SK-N-SH (cell line): ENCODE data around the gene SYNGR2. TPM values are rescaled to one million over a fixed set of nuclear protein-coding genes. Genes with fewer than 3 reads are reported as not detected.

Source experiments
- CTCF ChIA-PET: fragments of 300-600, 350-600 bp; formaldehyde crosslinking; extraction: SDS; loops from one replicate; lab custom pipeline; 2021; lab: Yijun Ruan, JAX
- POLR2A ChIA-PET: fragments of 350-600 bp; sonication (Branson Sonifier 250); formaldehyde crosslinking; extraction: SDS; loops from one replicate; lab custom pipeline; 2020; ENCODE audit warnings: antibody characterized with exemption, inconsistent platforms; lab: Yijun Ruan, JAX
- DNase-seq: peaks from one replicate; pipeline ENCODE4 v3.0.0; 2012
- H2AFZ ChIP-seq: fragments of 200-600 bp; sonication (generic); 2 replicates; pipeline ENCODE4 v1.8.1; 2016; ENCODE audit warnings: antibody characterized with exemption, mild to moderate bottlenecking, low read depth
- H3F3A ChIP-seq: fragments of 200-600 bp; sonication (generic); replicated peaks from 2 replicates; pipeline ENCODE3; 2016; ENCODE audit warnings: antibody characterized with exemption, mild to moderate bottlenecking; ENCODE audit not compliant: insufficient read depth
- H3K27ac ChIP-seq, 2 experiments: fragments of 200-500 bp in 1 of 2; fragments of 200-600 bp in 1 of 2; sonication (Bioruptor generic) in 1 of 2; sonication (generic), shearing (Covaris generic) in 1 of 2; 2 replicates each; pipeline versions ENCODE4 v1.5.1 to v1.6.1; 2014 to 2016; ENCODE audit warnings: low read depth in 2 of 2, inconsistent platforms in 1 of 2, low read length in 1 of 2, mild to moderate bottlenecking in 1 of 2, mixed read lengths in 1 of 2
- H3K27me3 ChIP-seq: fragments of 200-600 bp; sonication (generic), shearing (Covaris generic); 2 replicates; pipeline ENCODE4 v1.6.1; 2016; ENCODE audit warnings: mixed run types; ENCODE audit not compliant: insufficient read depth
- H3K36me3 ChIP-seq, 2 experiments: fragments of 200-500 bp in 1 of 2; fragments of 200-600 bp in 1 of 2; sonication (Bioruptor generic) in 1 of 2; sonication (generic) in 1 of 2; replicated peaks in 1 of 2; 2 replicates each; pipeline versions ENCODE3 to v1.5.1; 2014 to 2016; ENCODE audit warnings: low read length in 1 of 2, mild to moderate bottlenecking in 1 of 2; ENCODE audit not compliant: insufficient read depth in 2 of 2, control insufficient read depth in 1 of 2
- H3K4me1 ChIP-seq, 2 experiments: fragments of 200-500 bp in 1 of 2; fragments of 200-600 bp in 1 of 2; sonication (Bioruptor generic) in 1 of 2; sonication (generic), shearing (Covaris generic) in 1 of 2; 2 replicates each; pipeline versions ENCODE4 v1.5.1 to v1.6.1; 2014 to 2016; ENCODE audit warnings: low read depth in 1 of 2, low read length in 1 of 2, mixed run types in 1 of 2; ENCODE audit not compliant: insufficient read depth in 2 of 2, control insufficient read depth in 1 of 2
- H3K4me2 ChIP-seq: fragments of 200-600 bp; sonication (generic), shearing (Covaris generic); 2 replicates; pipeline ENCODE4 v1.6.1; 2017; ENCODE audit warnings: mixed run types
- H3K4me3 ChIP-seq, 2 experiments: fragments of 200-500 bp in 1 of 2; fragments of 200-600 bp in 1 of 2; sonication (Bioruptor generic) in 1 of 2; sonication (generic), shearing (Covaris generic) in 1 of 2; 2 replicates each; pipeline versions ENCODE4 v1.5.1 to v1.8.1; 2014 to 2016; ENCODE audit warnings: low read depth in 2 of 2, inconsistent platforms in 1 of 2, low read length in 1 of 2, mild to moderate bottlenecking in 1 of 2, mixed read lengths in 1 of 2, moderate library complexity in 1 of 2
- H3K79me2 ChIP-seq: fragments of 200-600 bp; sonication (generic); 2 replicates; pipeline ENCODE4 v1.8.1; 2017; ENCODE audit warnings: mild to moderate bottlenecking; ENCODE audit not compliant: insufficient read depth
- H3K9ac ChIP-seq: fragments of 200-600 bp; sonication (generic); 2 replicates; pipeline ENCODE4 v1.6.1; 2017; ENCODE audit warnings: mixed run types
- H3K9me2 ChIP-seq: fragments of 200-600 bp; sonication (generic); 2 replicates; pipeline ENCODE4 v1.6.1; 2017; ENCODE audit warnings: mixed run types
- H3K9me3 ChIP-seq: fragments of 200-600 bp; sonication (generic); 2 replicates; pipeline ENCODE4 v1.6.1; 2017; ENCODE audit warnings: mixed run types, mild to moderate bottlenecking, moderate library complexity
- H4K20me1 ChIP-seq: fragments of 200-600 bp; sonication (generic); 2 replicates; pipeline ENCODE4 v1.6.1; 2017; ENCODE audit warnings: mild to moderate bottlenecking, mixed run types; ENCODE audit not compliant: insufficient read depth
- CTCF ChIP-seq: fragments of 200-600 bp; sonication (generic); IDR thresholded peaks from 2 replicates; pipeline ENCODE4 v1.6.1; 2017; ENCODE audit warnings: antibody characterized with exemption, mild to moderate bottlenecking, moderate library complexity
- EZH2phosphoT487 ChIP-seq: fragments of 200-600 bp; sonication (generic); IDR thresholded peaks from 2 replicates; pipeline ENCODE4 v1.6.1; 2017; ENCODE audit warnings: low read depth, mixed run types, mild to moderate bottlenecking, antibody characterized with exemption, moderate library complexity, borderline replicate concordance
- FOXJ3 ChIP-seq: sonication (generic); formaldehyde crosslinking; IDR thresholded peaks from 2 replicates; pipeline ENCODE4 v1.5.1; 2020; ENCODE audit warnings: mild to moderate bottlenecking, missing genetic modification reagents
- FOXM1 ChIP-seq: IDR thresholded peaks from 2 replicates; pipeline ENCODE4 v1.4.0; 2012; ENCODE audit warnings: low read depth, mild to moderate bottlenecking
- GABPA ChIP-seq: IDR thresholded peaks from 2 replicates; pipeline ENCODE4 v1.4.0; 2012; ENCODE audit warnings: low read depth, mild to moderate bottlenecking
- GATA2 ChIP-seq: sonication (generic); formaldehyde crosslinking; IDR thresholded peaks from 2 replicates; pipeline ENCODE4 v1.5.0; 2020; ENCODE audit warnings: mild to moderate bottlenecking, missing genetic modification reagents
- IRF3 ChIP-seq: fragments of 150-350 bp; IDR thresholded peaks from 2 replicates; pipeline ENCODE4 v1.6.1; 2016; ENCODE audit warnings: mild to moderate bottlenecking, low read depth, low read length
- JUND ChIP-seq: IDR thresholded peaks from 2 replicates; pipeline ENCODE4 v1.4.0; 2012
- MAX ChIP-seq: IDR thresholded peaks from 2 replicates; pipeline ENCODE4 v1.4.0; 2012; ENCODE audit warnings: low read depth
- MEF2A ChIP-seq: IDR thresholded peaks from 2 replicates; pipeline ENCODE4 v1.4.0; 2012; ENCODE audit warnings: low read depth, borderline replicate concordance
- NRF1 ChIP-seq: IDR thresholded peaks from 2 replicates; pipeline ENCODE4 v1.6.1; 2012; ENCODE audit warnings: low read depth, mild to moderate bottlenecking, low read length
- POLR2AphosphoS5 ChIP-seq: IDR thresholded peaks from 2 replicates; pipeline ENCODE4 v1.6.1; 2012; ENCODE audit warnings: low read depth, low read length
- RAD21 ChIP-seq: IDR thresholded peaks from 2 replicates; pipeline ENCODE4 v1.6.1; 2012; ENCODE audit warnings: mild to moderate bottlenecking, low read length
- RCOR1 ChIP-seq: fragments of 150-350 bp; IDR thresholded peaks from 2 replicates; pipeline ENCODE4 v1.6.1; 2017; ENCODE audit warnings: antibody characterized with exemption, low read length
- REST ChIP-seq: IDR thresholded peaks from 2 replicates; pipeline ENCODE4 v1.6.1; 2012; ENCODE audit warnings: mild to moderate bottlenecking, low read depth, low read length, moderate library complexity
- TAF1 ChIP-seq: IDR thresholded peaks from 2 replicates; pipeline ENCODE4 v1.6.1; 2012; ENCODE audit warnings: low read depth, mild to moderate bottlenecking, low read length, moderate library complexity, borderline replicate concordance
- TCF12 ChIP-seq: IDR thresholded peaks from 2 replicates; pipeline ENCODE4 v1.4.0; 2012
- TEAD4 ChIP-seq: IDR thresholded peaks from 2 replicates; pipeline ENCODE4 v1.4.0; 2012; ENCODE audit warnings: mild to moderate bottlenecking, borderline replicate concordance; ENCODE audit not compliant: insufficient read depth
- USF1 ChIP-seq: IDR thresholded peaks from 2 replicates; pipeline ENCODE4 v1.4.0; 2012; ENCODE audit warnings: low read depth, borderline replicate concordance
- YY1 ChIP-seq: IDR thresholded peaks from 2 replicates; pipeline ENCODE4 v1.4.0; 2012; ENCODE audit warnings: low read depth, mild to moderate bottlenecking
- WGBS: methylation state at CpG from one replicate; pipeline ENCODE4 v1.1.6; 2017; ENCODE audit warnings: low lambda C conversion rate; 5-methylcytosine and 5-hydroxymethylcytosine counted together
- polyA plus RNA-seq, 3 experiments: library from polyadenylated mRNA; depleted of rRNA; stranded (reverse); fragments of >200 nt; gene quantifications; 2 replicates each; pipeline ENCODE4 v1.2.3, GENCODE V29; 2012

Gene SYNGR2
- polyA plus RNA-seq, 1 of the 3 experiments (the other 2 are of a cell fraction): 181 TPM

DNA sequence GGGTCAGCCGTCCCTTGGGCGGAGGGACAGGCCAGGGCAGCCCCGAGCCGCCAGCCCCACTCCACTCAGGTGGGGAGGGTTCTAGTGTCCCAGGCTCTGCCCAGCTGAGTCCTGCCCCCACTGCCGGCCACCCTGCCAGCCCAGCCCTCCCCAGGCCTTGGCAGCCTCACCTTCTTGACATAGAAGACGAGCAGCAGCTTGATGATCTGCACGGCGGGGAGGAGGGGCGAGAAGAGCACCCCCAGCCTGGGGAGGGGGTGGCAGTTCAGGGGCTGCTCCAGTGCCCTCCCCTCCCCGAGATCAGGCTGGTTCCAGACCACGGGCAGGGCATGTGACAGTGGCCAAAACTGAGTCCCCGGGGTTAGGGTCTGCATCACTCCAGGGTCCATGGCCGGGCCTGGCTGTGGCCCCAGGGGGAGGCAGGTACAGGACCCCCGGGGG is 49.6 kb upstream of the SYNGR2 start:
- no peaks in the 10 kb centered on the region for H3F3A ChIP-seq
- H3K9me2 ChIP-seq: no peaks in the 10 kb centered on the region
- no peak overlapping the region for H3K4me2 ChIP-seq
- H3K36me3 ChIP-seq: no peaks in the 10 kb centered on the region
- no peaks in the 10 kb centered on the region for H4K20me1 ChIP-seq
- H3K9ac ChIP-seq: no peak overlapping the region
- H3K27ac ChIP-seq: no peak overlapping the region
- H2AFZ ChIP-seq: no peak overlapping the region
- DNase-seq: no peak
- TF ChIP-seq YY1: no peak
- TF ChIP-seq RAD21: no peak
- TF ChIP-seq NRF1: no peak
- TF ChIP-seq JUND: no peak
- no peak for TF ChIP-seq MAX
- no peak for TF ChIP-seq MEF2A
- no peak for TF ChIP-seq TAF1
- ChIA-PET CTCF (interaction anchor here (0.7 to 10.9 kb wide), 10 partner anchors 10 to 303 kb away, joined by 3 to 131 read pairs (median 4); partner anchors contain the start of genes C17orf99 and TMC6), POLR2A (no interaction called here)
- peaks cover 0 to 11% of the 10 kb centered on the region in 2 experiments; a peak in 1 of 4 replicates for H3K4me1 ChIP-seq
- WGBS: 80% methylated on average over 13 of the region's 14 CpGs
- 0 out of 2 replicates have a peak, but pooled peaks cover under 1% of the 10 kb centered on the region for H3K27me3 ChIP-seq
- no peaks in the 10 kb centered on the region for H3K79me2 ChIP-seq
- H3K9me3 ChIP-seq: no peaks in the 10 kb centered on the region
- H3K4me3 ChIP-seq: no peak overlapping the region

DNA sequence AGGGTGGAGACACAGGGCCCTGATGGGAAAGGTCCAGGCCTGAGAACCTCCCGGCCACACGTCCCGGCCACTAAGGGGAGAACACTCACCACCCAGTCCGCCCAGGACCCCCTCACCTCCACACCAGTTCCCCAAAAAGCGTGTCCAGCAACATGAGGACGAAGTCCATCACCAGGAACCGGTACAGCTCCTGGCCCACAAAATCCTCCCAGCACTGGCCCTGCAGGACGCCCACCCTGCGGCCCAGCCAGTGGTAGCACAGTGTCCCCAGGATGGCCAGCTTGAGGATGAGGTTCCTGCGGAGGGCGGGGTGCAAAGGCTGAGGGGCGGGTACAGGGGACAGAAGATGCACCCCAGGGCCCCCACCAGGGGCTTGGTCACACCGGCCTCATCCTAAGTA is 47.8 kb upstream of the SYNGR2 start:
- H3K27me3 ChIP-seq: no peaks in the 10 kb centered on the region
- H2AFZ ChIP-seq: no peak overlapping the region
- WGBS: 87% methylated on average over 13 of the region's 13 CpGs
- no peak for TF ChIP-seq RAD21
- TF ChIP-seq TCF12: no peak
- TF ChIP-seq GABPA: no peak
- no peak for TF ChIP-seq EZH2phosphoT487
- TF ChIP-seq FOXM1: no peak
- no peak for TF ChIP-seq FOXJ3 (CRISPR knock-in tag)
- TF ChIP-seq USF1: no peak
- no peak for TF ChIP-seq MAX
- TF ChIP-seq RCOR1: no peak
- no peak for TF ChIP-seq IRF3
- TF ChIP-seq YY1: no peak
- TF ChIP-seq GATA2 (CRISPR knock-in tag): no peak
- no peak for TF ChIP-seq POLR2AphosphoS5
- no peak for TF ChIP-seq MEF2A
- no peak for TF ChIP-seq REST
- TF ChIP-seq TEAD4: no peak
- TF ChIP-seq CTCF: no peak
- TF ChIP-seq, all 33 proteins: peak for 0
- Histone ChIP-seq H3K27ac (no peak overlapping the region), H3K36me3 (no peaks in the 10 kb centered on the region), H4K20me1 (no peaks in the 10 kb centered on the region), H3K4me2 (no peak overlapping the region), H3K9ac (no peak overlapping the region), H3K79me2 (no peaks in the 10 kb centered on the region), H3K4me3 (no peak overlapping the region), H3K9me2 (no peaks in the 10 kb centered on the region), H3F3A (no peaks in the 10 kb centered on the region), H3K9me3 (no peaks in the 10 kb centered on the region), H3K4me1 (peaks cover 0 to 16% of the 10 kb centered on the region in 2 experiments; a peak in 1 of 4 replicates)
- DNase-seq: no peak
- POLR2A ChIA-PET: no interaction called here
- CTCF ChIA-PET: interaction anchor here (0.5 to 10.9 kb wide), 7 partner anchors 8 to 129 kb away, joined by 3 to 131 read pairs (median 3); no protein-coding TSS in a partner anchor
